HG03196 (cell line): ENCODE measurements around the gene PHLDA3.

Source experiments
- ATAC-seq: cut with Tn5 transposase; IDR thresholded peaks from one replicate; pipeline ENCODE4 v1.9.1; 2021; ENCODE audit not compliant: unreplicated experiment

PHLDA3 gene

GRCh38 chr1:201466492-201466891 is 2.5 kb downstream of the PHLDA3 start:
- ATAC-seq: no peak

GRCh38 chr1:201465698-201466290 is 3.2 kb downstream of the PHLDA3 start:
- ATAC-seq: no peak

- ATAC-seq: no peak
Measured at GRCh38 chr1:201463071-201463552, 5.9 kb downstream of the PHLDA3 start.

- ATAC-seq: no peak
Measured at GRCh38 chr1:201461645-201462441, 7.1 kb downstream of the PHLDA3 start.

- no peak for ATAC-seq
Measured at GRCh38 chr1:201460814-201461644, 8.0 kb downstream of the PHLDA3 start.

GRCh38 chr1:201459775-201460174 is 9.2 kb downstream of the PHLDA3 start:
- no peak for ATAC-seq

GRCh38 chr1:201459052-201459451 is 9.9 kb downstream of the PHLDA3 start:
- ATAC-seq: no peak

GRCh38 chr1:201457508-201457960 is 11.5 kb downstream of the PHLDA3 start:
- ATAC-seq: no peak

GRCh38 chr1:201456499-201457309 is 12.3 kb downstream of the PHLDA3 start:
- no peak for ATAC-seq

- no peak for ATAC-seq
Measured at GRCh38 chr1:201455098-201455497, 13.9 kb downstream of the PHLDA3 start.

GRCh38 chr1:201454608-201455007 is 14.4 kb downstream of the PHLDA3 start:
- ATAC-seq: no peak

GRCh38 chr1:201452866-201453265 is 16.1 kb downstream of the PHLDA3 start:
- no peak for ATAC-seq

GRCh38 chr1:201450721-201451291 is 18.2 kb downstream of the PHLDA3 start:
- ATAC-seq: no peak

GRCh38 chr1:201448990-201449389 is 20.0 kb downstream of the PHLDA3 start:
- no peak for ATAC-seq

GRCh38 chr1:201447903-201448871 is 20.8 kb downstream of the PHLDA3 start:
- ATAC-seq: peak; percentile 78

- ATAC-seq: no peak
Measured at GRCh38 chr1:201445310-201445709, 23.7 kb downstream of the PHLDA3 start.

GRCh38 chr1:201444792-201445191 is 24.2 kb downstream of the PHLDA3 start:
- ATAC-seq: no peak

- ATAC-seq: no peak
Measured at GRCh38 chr1:201443747-201444146, 25.2 kb downstream of the PHLDA3 start.

GRCh38 chr1:201436969-201437368 is 32.0 kb downstream of the PHLDA3 start:
- ATAC-seq: no peak
